Subcutaneous abdominal adipose tissue (tissue), 5 donors: ENCODE results near the gene ERI3.

Experiments
- H3K27ac ChIP-seq: one replicate; pipeline ENCODE4 v1.7.0; 2013; ENCODE audit warnings: low read depth, mild to moderate bottlenecking, inconsistent platforms, low read length, moderate library complexity
- H3K27me3 ChIP-seq, 5 donors: one replicate each; pipeline ENCODE4 v1.7.0; 2013; ENCODE audit warnings: low read length in 5 of 5, inconsistent platforms in 1 of 5; ENCODE audit not compliant: control insufficient read depth in 5 of 5, insufficient read depth in 4 of 5
- H3K36me3 ChIP-seq, 5 donors: one replicate each; pipeline ENCODE4 v1.7.0; 2013; ENCODE audit warnings: low read length in 5 of 5; ENCODE audit not compliant: control insufficient read depth in 5 of 5, insufficient read depth in 5 of 5
- H3K4me1 ChIP-seq, 5 donors: one replicate each; pipeline ENCODE4 v1.7.0; 2013; ENCODE audit warnings: low read length in 5 of 5, mild to moderate bottlenecking in 3 of 5, moderate library complexity in 1 of 5; ENCODE audit not compliant: control insufficient read depth in 5 of 5, insufficient read depth in 5 of 5
- H3K4me3 ChIP-seq, 5 donors: one replicate each; pipeline ENCODE4 v1.7.0; 2013; ENCODE audit warnings: low read length in 5 of 5, low read depth in 1 of 5
- H3K9ac ChIP-seq, 5 donors: one replicate each; pipeline ENCODE4 v1.7.0; 2013; ENCODE audit warnings: low read length in 5 of 5, mild to moderate bottlenecking in 4 of 5, moderate library complexity in 3 of 5
- H3K9me3 ChIP-seq, 5 donors: one replicate each; pipeline ENCODE4 v1.7.0; 2013; ENCODE audit warnings: low read length in 5 of 5; ENCODE audit not compliant: control insufficient read depth in 5 of 5
- donor health status: healthy.
- donor health status: healthy.
- donor health status: healthy.
- donor health status: healthy.
- donor health status: healthy.

ERI3 gene

DNA sequence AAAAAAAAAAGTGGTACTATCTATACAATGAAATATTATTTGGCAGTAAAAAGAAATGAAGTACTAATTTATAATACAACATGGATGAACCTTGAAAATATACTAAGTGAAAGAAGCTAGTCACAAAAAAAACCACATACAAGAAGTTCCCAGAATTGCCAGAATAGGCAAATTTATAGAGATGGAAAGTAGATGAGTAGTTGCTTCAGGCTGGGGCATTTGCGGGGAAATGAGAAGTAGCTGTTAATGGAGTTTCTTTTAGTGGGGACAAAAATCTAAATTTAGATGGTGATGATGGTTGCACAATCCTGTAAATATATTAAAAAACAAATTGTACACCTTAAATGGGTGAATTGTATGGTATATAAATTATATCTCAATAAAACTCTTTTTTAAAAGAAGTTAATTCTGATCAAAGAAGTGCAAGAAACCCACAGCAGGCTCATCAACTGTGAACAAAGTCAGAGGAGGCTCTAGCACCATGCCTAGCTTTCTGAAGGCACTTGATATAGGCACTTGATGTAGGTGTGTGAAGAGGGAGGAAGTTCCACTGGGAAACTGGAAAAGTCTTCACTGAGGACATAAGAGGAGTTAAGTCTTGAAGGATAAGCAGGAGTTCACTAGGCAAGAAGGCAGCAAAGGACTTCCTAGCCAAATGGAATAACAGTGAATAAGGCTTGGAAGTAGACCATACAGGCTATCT, 89.2 kb downstream of the ERI3 start:
- Histone ChIP-seq H3K27ac (no peak overlapping the region), H3K9me3 (no peaks in the 10 kb centered on the region), H3K4me1 (peaks cover 0 to 46% (median 33%) of the 10 kb centered on the region in 5 donors)

DNA sequence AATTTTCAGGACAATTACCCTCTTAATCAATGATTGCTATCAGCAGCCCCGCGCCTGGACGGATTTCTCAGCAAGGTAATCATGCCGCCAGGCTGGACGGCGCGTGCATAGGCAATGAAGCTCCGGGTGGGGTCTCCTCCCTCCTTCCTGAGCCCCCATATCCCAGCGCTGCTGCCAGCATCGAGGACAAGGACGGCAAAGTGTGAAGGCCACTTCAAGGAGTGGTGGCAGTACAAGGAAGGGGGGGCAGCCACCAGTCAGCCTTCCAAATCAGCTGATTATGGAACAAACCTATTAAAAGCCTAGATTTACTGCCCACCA, 90.6 kb downstream of the ERI3 start:
- H3K36me3 ChIP-seq, result peaks cover 0 to 1% (median 0%) of the 10 kb centered on the region in 5 donors
- peaks cover 0 to 42% (median 29%) of the 10 kb centered on the region in 5 donors for H3K4me1 ChIP-seq
- no peak overlapping the region for H3K27ac ChIP-seq

More for the DNA sequence above, 89.2 kb downstream of the ERI3 start:
- Histone ChIP-seq H3K36me3 (peaks cover 0 to 3% (median 0%) of the 10 kb centered on the region in 5 donors), H3K9ac (no peak overlapping the region), H3K27me3 (no peaks in the 10 kb centered on the region), H3K4me3 (no peak overlapping the region)

DNA sequence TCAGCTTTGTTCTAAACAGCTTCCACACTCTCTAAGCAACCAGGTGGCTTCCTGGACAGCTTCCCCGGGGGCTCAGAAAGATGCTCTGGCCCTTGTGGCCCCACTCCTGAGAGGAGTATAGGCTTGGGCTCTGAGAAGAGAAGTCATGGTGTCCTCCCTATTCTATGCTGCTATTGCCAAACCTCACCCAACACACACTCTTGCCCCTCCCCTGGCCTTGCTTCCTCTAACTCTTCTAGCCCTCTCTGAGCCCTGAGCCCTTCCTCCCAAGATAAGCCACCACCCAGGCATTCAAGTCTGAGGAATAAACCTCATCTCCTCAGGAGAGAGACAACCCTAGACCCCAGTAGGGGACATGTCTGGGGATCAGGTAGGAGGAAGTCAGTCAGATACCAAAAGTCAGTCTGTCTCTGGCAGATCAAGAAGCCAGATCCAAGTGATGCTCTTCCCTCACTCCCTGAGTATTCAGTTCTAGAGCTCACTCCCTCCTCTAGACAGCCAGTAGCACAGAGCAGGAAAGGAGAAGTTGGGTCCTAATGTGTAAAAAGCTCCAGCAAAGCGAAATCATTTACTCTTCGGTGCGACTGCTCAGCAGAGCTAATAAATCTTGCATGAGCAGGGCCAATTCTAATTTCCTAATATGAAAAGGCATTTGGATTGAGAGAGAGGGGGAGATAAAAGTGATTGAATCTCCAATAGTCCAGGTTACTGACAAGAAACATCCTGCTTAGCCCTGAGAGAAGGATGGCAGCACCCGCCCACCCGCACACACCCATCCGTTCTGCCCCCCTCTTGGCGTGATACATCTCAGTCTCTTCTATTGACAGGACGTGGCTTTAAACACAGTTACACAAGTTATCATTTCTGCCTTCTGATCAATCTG, 91.2 kb downstream of the ERI3 start:
- no peaks in the 10 kb centered on the region for H3K27me3 ChIP-seq
- H3K4me1 ChIP-seq, result peaks cover 0 to 42% (median 29%) of the 10 kb centered on the region in 5 donors
- no peak overlapping the region for H3K9ac ChIP-seq
- H3K4me3 ChIP-seq, result no peak overlapping the region
- no peaks in the 10 kb centered on the region for H3K9me3 ChIP-seq
- no peaks in the 10 kb centered on the region for H3K36me3 ChIP-seq
- H3K27ac ChIP-seq, result no peak overlapping the region

More for the DNA sequence above, 90.6 kb downstream of the ERI3 start:
- no peaks in the 10 kb centered on the region for H3K27me3 ChIP-seq
- no peak overlapping the region for H3K4me3 ChIP-seq
- no peaks in the 10 kb centered on the region for H3K9me3 ChIP-seq
- no peak overlapping the region for H3K9ac ChIP-seq

- Histone ChIP-seq H3K4me3 (no peak overlapping the region), H3K27ac (no peak overlapping the region), H3K4me1 (peaks cover 0 to 42% (median 29%) of the 10 kb centered on the region in 5 donors), H3K9me3 (no peaks in the 10 kb centered on the region), H3K9ac (no peak overlapping the region), H3K27me3 (no peaks in the 10 kb centered on the region), H3K36me3 (no peaks in the 10 kb centered on the region)
These were observed 92.1 kb downstream of the ERI3 start for GRCh38 chr1:44262816-44263567.

GRCh38 chr1:44262414-44262813, 92.6 kb downstream of the ERI3 start:
- no peaks in the 10 kb centered on the region for H3K27me3 ChIP-seq
- peaks cover 0 to 39% (median 29%) of the 10 kb centered on the region in 5 donors for H3K4me1 ChIP-seq
- no peaks in the 10 kb centered on the region for H3K36me3 ChIP-seq
- H3K4me3 ChIP-seq, result no peak overlapping the region
- H3K27ac ChIP-seq, result no peak overlapping the region
- no peaks in the 10 kb centered on the region for H3K9me3 ChIP-seq
- H3K9ac ChIP-seq, result no peak overlapping the region

- H3K4me1 ChIP-seq, result peaks cover 0 to 35% (median 29%) of the 10 kb centered on the region in 5 donors
- no peak overlapping the region for H3K27ac ChIP-seq
- no peak overlapping the region for H3K9ac ChIP-seq
- H3K27me3 ChIP-seq, result no peaks in the 10 kb centered on the region
- H3K36me3 ChIP-seq, result no peaks in the 10 kb centered on the region
- H3K9me3 ChIP-seq, result no peaks in the 10 kb centered on the region
- H3K4me3 ChIP-seq, result no peak overlapping the region
These were observed 93.1 kb downstream of the ERI3 start for GRCh38 chr1:44261962-44262361.

DNA sequence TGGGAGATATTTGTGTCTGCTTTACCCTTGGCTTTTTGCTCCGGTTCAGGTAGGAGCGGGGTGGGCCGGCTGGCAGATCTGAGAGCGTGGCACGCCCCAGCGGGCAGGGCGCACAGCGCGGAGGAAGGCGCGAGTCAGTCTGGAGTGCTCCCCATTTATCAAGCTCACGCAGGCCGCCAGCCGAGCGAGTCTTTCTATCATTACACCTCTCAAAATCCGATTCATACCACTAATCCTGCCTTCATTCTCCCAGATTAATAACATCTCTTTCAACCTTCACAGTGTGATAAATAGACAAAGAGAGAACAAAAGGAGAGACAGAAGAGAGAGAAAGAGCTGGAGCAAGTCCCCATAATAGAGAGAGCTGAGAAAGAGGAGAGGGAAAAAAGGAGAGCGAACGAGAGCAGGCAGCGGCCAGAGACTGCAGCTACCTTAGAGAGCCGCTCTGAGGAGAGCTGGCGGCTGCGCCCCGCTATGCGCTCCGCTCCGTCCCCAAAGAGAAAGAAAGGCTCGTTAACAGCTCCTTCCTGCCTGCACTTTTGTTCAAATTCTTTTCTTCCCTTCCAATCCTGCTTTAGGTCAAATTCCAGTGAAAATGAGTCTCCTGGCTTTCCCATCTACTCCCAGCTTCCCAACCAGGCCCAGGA, 93.8 kb downstream of the ERI3 start:
- Histone ChIP-seq H3K9ac (no peak overlapping the region), H3K4me1 (peaks cover 0 to 28% (median 25%) of the 10 kb centered on the region in 5 donors), H3K27ac (no peak overlapping the region), H3K36me3 (peaks cover 0 to 6% (median 5%) of the 10 kb centered on the region in 5 donors), H3K4me3 (no peak overlapping the region), H3K27me3 (no peaks in the 10 kb centered on the region), H3K9me3 (no peaks in the 10 kb centered on the region)

DNA sequence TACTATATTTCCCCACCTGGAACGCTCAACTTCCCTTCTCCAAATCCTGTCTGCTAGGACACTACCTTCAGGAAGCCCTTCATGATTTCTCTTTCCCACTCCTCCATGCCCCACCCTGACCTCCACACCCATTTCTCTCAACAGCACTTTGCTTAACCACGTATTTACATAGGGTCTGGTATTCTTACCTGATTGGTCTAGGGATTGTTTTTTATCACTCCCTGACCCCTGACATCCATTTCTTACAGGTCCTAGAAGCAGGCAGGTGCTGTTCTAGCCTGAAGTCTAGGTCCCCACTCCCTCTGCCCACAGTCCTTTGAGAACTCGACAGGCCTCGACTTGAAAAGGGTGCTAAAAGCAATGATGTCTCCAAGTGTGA, 94.3 kb downstream of the ERI3 start:
- no peaks in the 10 kb centered on the region for H3K27me3 ChIP-seq
- no peak overlapping the region for H3K27ac ChIP-seq
- no peak overlapping the region for H3K9ac ChIP-seq
- H3K36me3 ChIP-seq, result peaks cover 0 to 11% (median 5%) of the 10 kb centered on the region in 5 donors
- H3K9me3 ChIP-seq, result no peaks in the 10 kb centered on the region
- no peak overlapping the region for H3K4me3 ChIP-seq
- peaks cover 0 to 23% (median 21%) of the 10 kb centered on the region in 5 donors for H3K4me1 ChIP-seq

DNA sequence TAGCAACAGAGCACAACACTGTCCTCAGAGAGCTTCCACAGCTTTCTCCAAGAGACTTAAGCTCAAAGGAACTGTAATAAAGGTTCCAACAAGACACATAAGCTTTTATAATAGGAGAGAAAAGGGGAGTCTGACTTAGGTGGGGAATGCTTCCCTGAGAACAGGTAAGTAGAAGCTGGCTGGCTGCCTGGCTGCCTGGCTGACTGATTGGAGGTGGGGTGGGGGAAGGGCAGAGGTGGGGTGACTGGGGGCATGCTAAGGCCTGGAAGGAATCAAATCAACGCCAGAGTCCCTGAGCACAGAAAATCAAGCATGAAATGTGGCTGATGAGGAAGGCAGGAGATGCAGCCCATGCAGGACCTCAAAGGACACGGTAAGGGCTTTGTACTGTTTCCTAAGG, 96.0 kb downstream of the ERI3 start:
- H3K4me1 ChIP-seq, result peaks cover 0 to 18% (median 16%) of the 10 kb centered on the region in 5 donors
- no peak overlapping the region for H3K27ac ChIP-seq
- no peaks in the 10 kb centered on the region for H3K9me3 ChIP-seq
- no peaks in the 10 kb centered on the region for H3K27me3 ChIP-seq
- H3K36me3 ChIP-seq, result peaks cover 0 to 11% (median 5%) of the 10 kb centered on the region in 5 donors
- H3K9ac ChIP-seq, result no peak overlapping the region
- H3K4me3 ChIP-seq, result no peak overlapping the region
